H1 (cell line): ENCODE results near the gene ST7L. TPM values are rescaled to one million over a fixed set of nuclear protein-coding genes. Genes with fewer than 3 reads are reported as not detected.

Experiments
- CTCF ChIA-PET: fragments of 300-600 bp; sonication (Branson Sonifier 250); formaldehyde crosslinking; loops from one replicate; lab custom pipeline; 2021; ENCODE audit not compliant: partially characterized antibody; lab: Charles Lee
- POLR2A ChIA-PET: fragments of 300-600 bp; sonication (Branson Sonifier 250); formaldehyde crosslinking; loops from one replicate; lab custom pipeline; 2021; ENCODE audit warnings: inconsistent platforms; ENCODE audit not compliant: partially characterized antibody; lab: Charles Lee
- DNase-seq, 2 experiments: peaks; one replicate each; pipeline versions ENCODE4 v3.0.0 to v3.0.0-alpha.2; 2010 to 2022; ENCODE audit warnings: low spot score in 2 of 2, low read depth in 1 of 2, mixed read lengths in 1 of 2
- FAIRE-seq: peaks from 2 replicates; lab custom pipeline; 2011; peaks lifted over from hg19 to GRCh38; lab: Jason Lieb, UNC
- H2AFZ ChIP-seq: 2 replicates; pipeline ENCODE4 v1.8.1; 2012; ENCODE audit warnings: low read length, inconsistent platforms
- H2AK5ac ChIP-seq: 2 replicates; pipeline ENCODE4 v1.6.1; 2013; ENCODE audit warnings: low read depth, low read length
- H2BK120ac ChIP-seq: replicated peaks from 2 replicates; pipeline ENCODE3; 2013; ENCODE audit warnings: low read depth, low read length, inconsistent platforms
- H2BK12ac ChIP-seq: 2 replicates; pipeline ENCODE4 v1.6.1; 2013; ENCODE audit warnings: low read depth, low read length
- H2BK15ac ChIP-seq: 2 replicates; pipeline ENCODE4 v1.6.1; 2013; ENCODE audit warnings: low read length
- H2BK20ac ChIP-seq: 2 replicates; pipeline ENCODE4 v1.6.1; 2013; ENCODE audit warnings: low read length
- H2BK5ac ChIP-seq: 2 replicates; pipeline ENCODE4 v1.6.1; 2013; ENCODE audit warnings: low read depth, low read length
- H3K14ac ChIP-seq: 2 replicates; pipeline ENCODE4 v1.6.1; 2013; ENCODE audit warnings: inconsistent platforms; ENCODE audit not compliant: insufficient read length
- H3K18ac ChIP-seq: 2 replicates; pipeline ENCODE4 v1.6.1; 2013; ENCODE audit warnings: low read length; ENCODE audit errors: extremely low read depth
- H3K23ac ChIP-seq: 2 replicates; pipeline ENCODE4 v1.6.1; 2013; ENCODE audit warnings: inconsistent platforms; ENCODE audit not compliant: insufficient read length
- H3K23me2 ChIP-seq: 2 replicates; pipeline ENCODE4 v1.6.1; 2013; ENCODE audit warnings: low read depth, low read length
- H3K27ac ChIP-seq: 2 replicates; pipeline ENCODE4 v1.6.1; 2011; ENCODE audit warnings: low read depth, low read length, inconsistent platforms
- H3K27me3 ChIP-seq, 4 experiments: replicated peaks in 1 of 4; 1 replicate in 1 of 4; 2 replicates in 3 of 4; pipeline versions ENCODE4 v1.6.1 to v1.8.1; 2011 to 2013; ENCODE audit warnings: low read length in 3 of 4, mild to moderate bottlenecking in 3 of 4, inconsistent platforms in 2 of 4, mixed read lengths in 2 of 4, moderate library complexity in 1 of 4; ENCODE audit not compliant: control insufficient read depth in 3 of 4, insufficient read depth in 3 of 4; ENCODE audit errors: extremely low read depth in 1 of 4
- H3K36me3 ChIP-seq, 4 experiments: 2 replicates each; pipeline versions ENCODE4 v1.6.1 to v1.8.1; 2011 to 2013; ENCODE audit warnings: mild to moderate bottlenecking in 4 of 4, low read length in 3 of 4, moderate library complexity in 2 of 4, control low read depth in 1 of 4, inconsistent platforms in 1 of 4; ENCODE audit not compliant: insufficient read depth in 4 of 4, control insufficient read depth in 2 of 4
- H3K4ac ChIP-seq: replicated peaks from 2 replicates; pipeline ENCODE3; 2013; ENCODE audit warnings: low read length, low read depth, mixed read lengths, inconsistent platforms; ENCODE audit not compliant: insufficient read length
- H3K4me1 ChIP-seq, 4 experiments: replicated peaks in 1 of 4; 1 replicate in 1 of 4; 2 replicates in 3 of 4; pipeline versions ENCODE4 v1.6.1 to v1.8.1; 2011 to 2013; ENCODE audit warnings: low read length in 3 of 4, inconsistent platforms in 2 of 4, mixed read lengths in 1 of 4; ENCODE audit not compliant: insufficient read depth in 4 of 4, control insufficient read depth in 3 of 4
- H3K4me2 ChIP-seq, 2 experiments: 2 replicates each; pipeline versions ENCODE4 v1.6.1 to v1.8.1; 2011 to 2013; ENCODE audit warnings: low read depth in 2 of 2, low read length in 2 of 2, control low read depth in 1 of 2, inconsistent platforms in 1 of 2, mild to moderate bottlenecking in 1 of 2; ENCODE audit not compliant: insufficient read depth in 1 of 2
- H3K4me3 ChIP-seq, 4 experiments: fragments of 200-600, 300-600 bp in 1 of 4; sonication (generic), shearing (Covaris generic), sonication (Bioruptor Twin) in 1 of 4; 2 replicates each; pipeline versions ENCODE4 v1.5.1 to v1.8.1; 2011 to 2016; ENCODE audit warnings: low read length in 4 of 4, low read depth in 3 of 4, control low read depth in 2 of 4, inconsistent platforms in 2 of 4, mild to moderate bottlenecking in 2 of 4, mixed read lengths in 1 of 4, moderate library complexity in 1 of 4; ENCODE audit not compliant: insufficient read depth in 2 of 4; ENCODE audit errors: extremely low read depth in 1 of 4
- H3K56ac ChIP-seq: replicated peaks from 2 replicates; pipeline ENCODE3; 2013; ENCODE audit warnings: low read depth, mild to moderate bottlenecking, mixed read lengths, low read length, inconsistent platforms; ENCODE audit not compliant: insufficient read length
- H3K79me1 ChIP-seq: 2 replicates; pipeline ENCODE4 v1.6.1; 2013; ENCODE audit warnings: low read depth, low read length, control low read depth
- H3K79me2 ChIP-seq, 2 experiments: 2 replicates each; pipeline versions ENCODE4 v1.6.1 to v1.8.1; 2012 to 2013; ENCODE audit warnings: low read length in 2 of 2, mild to moderate bottlenecking in 2 of 2, inconsistent platforms in 1 of 2; ENCODE audit not compliant: insufficient read depth in 2 of 2, control insufficient read depth in 1 of 2
- H3K9ac ChIP-seq, 4 experiments: replicated peaks in 1 of 4; 1 replicate in 1 of 4; 2 replicates in 3 of 4; pipeline versions ENCODE4 v1.6.1 to v1.8.1; 2011 to 2013; ENCODE audit warnings: low read depth in 3 of 4, low read length in 3 of 4, control low read depth in 2 of 4, mild to moderate bottlenecking in 2 of 4, moderate library complexity in 2 of 4, inconsistent platforms in 1 of 4; ENCODE audit errors: extremely low read depth in 1 of 4
- H3K9me3 ChIP-seq, 2 experiments: 2 replicates each; pipeline versions ENCODE4 v1.6.1 to v1.8.1; 2012 to 2013; ENCODE audit warnings: mild to moderate bottlenecking in 2 of 2, moderate library complexity in 2 of 2, control low read depth in 1 of 2, inconsistent platforms in 1 of 2, low read depth in 1 of 2, low read length in 1 of 2, mixed read lengths in 1 of 2; ENCODE audit not compliant: insufficient read depth in 2 of 2
- H4K20me1 ChIP-seq, 2 experiments: replicated peaks in 1 of 2; 2 replicates each; pipeline versions ENCODE3 to v1.8.1; 2011 to 2013; ENCODE audit warnings: inconsistent platforms in 2 of 2, low read length in 2 of 2, mild to moderate bottlenecking in 1 of 2; ENCODE audit not compliant: insufficient read depth in 2 of 2, control insufficient read depth in 1 of 2
- H4K5ac ChIP-seq: 2 replicates; pipeline ENCODE4 v1.6.1; 2013; ENCODE audit warnings: low read length, low read depth, mixed read lengths, inconsistent platforms; ENCODE audit not compliant: insufficient read length
- H4K8ac ChIP-seq: 2 replicates; pipeline ENCODE4 v1.8.0; 2013; ENCODE audit warnings: mild to moderate bottlenecking, moderate library complexity, low read length, inconsistent platforms; ENCODE audit not compliant: insufficient read depth; ENCODE audit errors: extremely low read depth
- H4K91ac ChIP-seq: replicated peaks from 2 replicates; pipeline ENCODE3; 2013; ENCODE audit warnings: low read length, mixed read lengths, inconsistent platforms; ENCODE audit not compliant: insufficient read length
- BACH1 ChIP-seq: IDR thresholded peaks from 2 replicates; pipeline ENCODE4 v1.6.1; 2012; ENCODE audit warnings: low read length, improper control_type of control experiment
- BRCA1 ChIP-seq: IDR thresholded peaks from 2 replicates; pipeline ENCODE4 v1.6.1; 2012; ENCODE audit warnings: low read depth, low read length, improper control_type of control experiment
- CREB1 ChIP-seq: IDR thresholded peaks from 2 replicates; pipeline ENCODE4 v1.6.1; 2012; ENCODE audit warnings: inconsistent platforms
- EZH2 ChIP-seq: fragments of 200-600 bp; sonication (generic); IDR thresholded peaks from 2 replicates; pipeline ENCODE4 v1.7.1; 2012; ENCODE audit warnings: low read depth, mild to moderate bottlenecking, moderate library complexity, low read length, inconsistent platforms; ENCODE audit not compliant: severe bottlenecking
- HDAC6 ChIP-seq: IDR thresholded peaks from one replicate; pipeline ENCODE4 v1.7.1; 2012; ENCODE audit warnings: low read depth, mild to moderate bottlenecking, inconsistent platforms, low read length, moderate library complexity
- POU5F1 ChIP-seq: IDR thresholded peaks from 2 replicates; pipeline ENCODE4 v1.6.1; 2011; ENCODE audit warnings: low read depth, mild to moderate bottlenecking, low read length, moderate library complexity
- RNF2 ChIP-seq: fragments of 200-900, 300-1000 bp; sonication (generic); IDR thresholded peaks from 2 replicates; pipeline ENCODE4 v1.7.1; 2016; ENCODE audit warnings: borderline replicate concordance, low read depth, mild to moderate bottlenecking, antibody characterized with exemption, low read length; ENCODE audit not compliant: poor library complexity, severe bottlenecking; ENCODE audit errors: missing control alignments
- TEAD4 ChIP-seq: IDR thresholded peaks from 2 replicates; pipeline ENCODE4 v1.6.1; 2012; ENCODE audit warnings: low read depth, low read length, inconsistent platforms, mixed read lengths
- WGBS, 2 experiments: shearing (Covaris generic) in 1 of 2; methylation state at CpG; one replicate each; pipeline versions ENCODE4 v1.1.6 to v1.1.7; 2013 to 2015; ENCODE audit warnings: low lambda C conversion rate in 2 of 2, mixed read lengths in 2 of 2, inconsistent platforms in 1 of 2, low coverage in 1 of 2, missing lambda C conversion rate in 1 of 2; ENCODE audit not compliant: insufficient replicate concordance in 2 of 2, insufficient coverage in 1 of 2, insufficient read length in 1 of 2; ENCODE audit errors: extremely low coverage in 1 of 2, missing lambda C conversion rate in 1 of 2; 5-methylcytosine and 5-hydroxymethylcytosine counted together
- polyA plus RNA-seq, 7 experiments: library from polyadenylated mRNA; depleted of rRNA in 3 of 7; stranded (reverse) in 5 of 7; unstranded in 2 of 7; fragments of >200 nt in 5 of 7; fragments of 200-250 nt in 2 of 7; gene quantifications; 1 replicate in 5 of 7; 2 replicates in 1 of 7; 4 replicates in 1 of 7; pipeline versions ENCODE4 v1.2.1 to v1.2.3, GENCODE V29; 2011 to 2013; ENCODE audit warnings: missing spikeins in 2 of 7, mixed read lengths in 2 of 7
- total RNA-seq: library from RNA; stranded (reverse); fragmentation: NEBNext Ultra II Directional; extraction: Animal tissue kit (Norgen Biotek cat#: 25700); gene quantifications from 2 replicates; pipeline ENCODE4 v1.2.1, GENCODE V29; 2021
- TF ChIP-seq, protein P1 (sequence below), 3 experiments: IDR thresholded peaks; 1 replicate in 2 of 3; 2 replicates in 1 of 3; pipeline versions ENCODE4 v1.5.1 to v1.6.1; 2011; ENCODE audit warnings: low read length in 3 of 3, mild to moderate bottlenecking in 3 of 3, inconsistent platforms in 2 of 3, low read depth in 1 of 3, moderate library complexity in 1 of 3; ENCODE audit not compliant: insufficient read depth in 1 of 3; ENCODE audit errors: control extremely low read depth in 1 of 3

Gene ST7L
- total and polyA plus RNA-seq, 2 of the 8 experiments (the other 6 are each of a cell fraction or from before 2014, with no cell fraction given): 9.6 to 16.2 TPM

DNA sequence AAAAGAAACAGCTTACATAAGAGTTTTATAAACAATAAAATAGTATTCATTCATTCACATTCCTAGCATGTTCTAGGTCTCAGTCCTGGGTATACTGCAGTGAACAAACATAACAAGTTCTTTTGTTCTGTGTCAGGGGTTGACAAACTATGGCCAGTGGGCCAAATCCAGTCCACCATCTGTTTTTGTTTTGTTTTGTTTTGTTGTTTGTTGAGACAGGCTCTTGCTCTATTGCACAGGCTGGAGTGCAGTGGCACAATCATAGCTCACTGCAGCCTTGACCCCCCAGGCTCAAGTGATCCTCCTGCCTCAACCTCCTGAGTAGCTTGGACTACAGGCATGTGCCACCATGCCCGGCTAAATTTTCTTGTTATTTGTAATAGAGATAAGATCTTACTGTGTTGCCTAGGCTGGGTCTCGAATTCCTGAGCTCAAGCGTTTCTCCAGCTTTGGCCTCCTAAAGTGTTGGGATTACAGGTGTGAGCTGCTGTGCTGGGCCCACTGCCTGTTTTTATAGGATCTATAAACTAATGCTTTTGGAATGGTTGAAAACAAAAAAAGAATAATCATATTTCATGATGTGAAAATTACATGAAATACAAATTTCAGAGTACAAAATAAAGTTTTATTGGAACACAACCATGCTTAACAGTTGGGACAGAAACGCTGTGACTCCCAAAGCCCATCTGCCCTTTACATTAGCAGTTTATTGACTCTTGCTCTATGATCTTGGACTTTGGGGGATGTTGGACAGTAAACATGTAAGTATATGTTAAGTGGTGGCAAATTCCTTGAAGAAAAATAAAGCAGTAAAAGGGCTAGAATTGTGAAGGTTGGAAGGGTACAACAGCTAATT, 18.5 kb upstream of the ST7L start:
- Histone ChIP-seq H3K27me3 (no peaks in the 10 kb centered on the region), H2AK5ac (no peak overlapping the region), H3K4me3 (no peak overlapping the region), H3K18ac (no peak overlapping the region), H2BK20ac (no peak overlapping the region), H3K79me2 (peaks cover 5 to 80% of the 10 kb centered on the region in 2 experiments; a peak in 3 of 4 replicates), H4K8ac (no peak overlapping the region), H2BK5ac (no peak overlapping the region), H2AFZ (no peak overlapping the region), H3K56ac (no peak overlapping the region), H3K14ac (no peak overlapping the region), H3K27ac (no peak overlapping the region), H3K9ac (no peak overlapping the region), H3K9me3 (no peaks in the 10 kb centered on the region), H2BK12ac (no peak overlapping the region), H3K23me2 (no peaks in the 10 kb centered on the region), H4K20me1 (peaks cover 3 to 7% of the 10 kb centered on the region in 2 experiments), H3K23ac (no peak overlapping the region), H4K5ac (no peak overlapping the region), H4K91ac (no peak overlapping the region), H3K79me1 (no peaks in the 10 kb centered on the region), H3K36me3 (peaks cover 0 to 4% (median 0%) of the 10 kb centered on the region in 4 experiments; a peak in 2 of 8 replicates), H3K4me2 (no peak overlapping the region), H3K4me1 (no peaks in the 10 kb centered on the region), H3K4ac (no peak overlapping the region), H2BK120ac (no peak overlapping the region), H2BK15ac (no peak overlapping the region)
- TF ChIP-seq TEAD4 (no peak), BACH1 (no peak), CREB1 (no peak), HDAC6 (no peak), POU5F1 (no peak), EZH2 (no peak), BRCA1 (no peak), RNF2 (no peak)
- TF ChIP-seq, protein P1, sequence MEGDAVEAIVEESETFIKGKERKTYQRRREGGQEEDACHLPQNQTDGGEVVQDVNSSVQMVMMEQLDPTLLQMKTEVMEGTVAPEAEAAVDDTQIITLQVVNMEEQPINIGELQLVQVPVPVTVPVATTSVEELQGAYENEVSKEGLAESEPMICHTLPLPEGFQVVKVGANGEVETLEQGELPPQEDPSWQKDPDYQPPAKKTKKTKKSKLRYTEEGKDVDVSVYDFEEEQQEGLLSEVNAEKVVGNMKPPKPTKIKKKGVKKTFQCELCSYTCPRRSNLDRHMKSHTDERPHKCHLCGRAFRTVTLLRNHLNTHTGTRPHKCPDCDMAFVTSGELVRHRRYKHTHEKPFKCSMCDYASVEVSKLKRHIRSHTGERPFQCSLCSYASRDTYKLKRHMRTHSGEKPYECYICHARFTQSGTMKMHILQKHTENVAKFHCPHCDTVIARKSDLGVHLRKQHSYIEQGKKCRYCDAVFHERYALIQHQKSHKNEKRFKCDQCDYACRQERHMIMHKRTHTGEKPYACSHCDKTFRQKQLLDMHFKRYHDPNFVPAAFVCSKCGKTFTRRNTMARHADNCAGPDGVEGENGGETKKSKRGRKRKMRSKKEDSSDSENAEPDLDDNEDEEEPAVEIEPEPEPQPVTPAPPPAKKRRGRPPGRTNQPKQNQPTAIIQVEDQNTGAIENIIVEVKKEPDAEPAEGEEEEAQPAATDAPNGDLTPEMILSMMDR (IDR thresholded peaks at IDR 0.05; ENCODE audit: control extremely low read depth in 1 of 3, insufficient read depth in 1 of 3, low read depth in 1 of 3, low read length in 3 of 3): no peak
- ChIA-PET CTCF (interaction anchor here (0.9 to 1.9 kb wide), 4 partner anchors 10 to 96 kb away, joined by 3 to 5 read pairs (median 4); partner anchors contain the start of genes CAPZA1 and ST7L), POLR2A (interaction anchor here (1.3 to 1.5 kb wide), 3 partner anchors 8 to 37 kb away, joined by 3 to 5 read pairs (median 3); partner anchors contain the start of genes MOV10 and ST7L)
- 94% methylated on average over 4 of the region's 4 CpGs; no CpG with 5 or more reads in 1 of the 2 experiments for WGBS, 2 experiments
- DNase-seq: no peak
- no peak for FAIRE-seq
